Spleen (tissue), 7 donors: Measurements from ENCODE around the gene PSMD12.

Source experiments
- CTCF ChIP-seq, 11 experiments: fragments of 200-600 bp in 7 of 11; fragments of 450-650 bp in 4 of 11; sonication (generic) in 4 of 11; IDR thresholded peaks in 8 of 11; conservative IDR thresholded peaks in 3 of 11; 1 replicate in 7 of 11; 2 replicates in 4 of 11; pipeline versions ENCODE4 v1.4.0 to v1.8.0; 2016 to 2021; ENCODE audit warnings: antibody characterized with exemption in 11 of 11, inconsistent platforms in 4 of 11, mild to moderate bottlenecking in 1 of 11
- POLR2A ChIP-seq, 3 donors: fragments of 450-650 bp; IDR thresholded peaks; one replicate each; pipeline ENCODE4 v1.5.1; 2017; ENCODE audit warnings: antibody characterized with exemption in 3 of 3, mild to moderate bottlenecking in 1 of 3
- donor health status: DM: no; HTN: no; CAD: no; lungs with moderate emphysema.
- donor health status: DM: no; HTN: no; CAD: no.
- donor health status: DM: no; HTN: no; CAD: no.

GRCh38 chr17:67393809-67394397, 27.5 kb upstream of the PSMD12 start:
- TF ChIP-seq CTCF (IDR thresholded peaks at IDR 0.05 in 8 of 11, conservative IDR thresholded peaks at IDR 0.05 in 3 of 11) (no peak), POLR2A (IDR thresholded peaks at IDR 0.05) (no peak)
